Pancreas (tissue), 10 donors: ENCODE results near the gene TSHZ1. TPM values are rescaled to one million over a fixed set of nuclear protein-coding genes. Genes with fewer than 3 reads are reported as not detected.

Experiments used
- ATAC-seq, 4 donors: fragments of 200-7000 bp; cut with Tn5 transposase; one replicate each; pipeline versions ENCODE4 v1.8.0 to v1.9.1; 2020; ENCODE audit warnings: mild to moderate bottlenecking in 4 of 4, moderate library complexity in 4 of 4
- DNase-seq, 6 donors: peaks; one replicate each; pipeline ENCODE4 v3.0.0-alpha.2; 2020
- FAIRE-seq: peaks from 2 replicates; lab custom pipeline; 2012; peaks lifted over from hg19 to GRCh38; lab: Jason Lieb, UNC
- H3K27ac ChIP-seq, 4 donors: fragments of 200-600 bp; sonication (generic); 1 replicate in 3 of 4; 2 replicates in 1 of 4; pipeline versions ENCODE4 v1.5.0 to v1.8.0; 2020
- H3K27me3 ChIP-seq, 4 donors: fragments of 200-600 bp; one replicate each; pipeline ENCODE4 v1.8.0; 2021
- H3K36me3 ChIP-seq, 3 donors: fragments of 200-600 bp; sonication (generic) in 1 of 3; one replicate each; pipeline versions ENCODE4 v1.5.0 to v1.8.0; 2020 to 2021
- H3K4me1 ChIP-seq, 3 donors: fragments of 200-600 bp; one replicate each; pipeline ENCODE4 v1.8.0; 2021
- H3K4me3 ChIP-seq, 4 donors: fragments of 200-600 bp; sonication (generic) in 2 of 4; one replicate each; pipeline versions ENCODE4 v1.5.0 to v1.8.0; 2020 to 2021
- H3K9me3 ChIP-seq, 4 donors: fragments of 200-600 bp; one replicate each; pipeline ENCODE4 v1.8.0; 2021
- WGBS, 2 donors: extraction: QIAGEN DNeasy Blood & Tissue Kit; methylation state at CpG; one replicate each; pipeline ENCODE4 v1.1.7; 2013; 5-methylcytosine and 5-hydroxymethylcytosine counted together
- intact Hi-C, 3 donors: fragments of 100-400 bp; cut with DNase I; formaldehyde crosslinking; loops; one replicate each; pipeline versions ENCODE4 v1.11.1 to v1.14.2; 2022
- polyA plus RNA-seq, 2 donors: library from polyadenylated mRNA; stranded (reverse); fragments of 200-250 nt; gene quantifications; one replicate each; pipeline ENCODE4 v1.2.3, GENCODE V29; 2013
- total RNA-seq, 6 donors: library from RNA; stranded (reverse); fragmentation: NEBNext Ultra II Directional in 4 of 6; extraction: Animal tissue kit (Norgen Biotek cat#: 25700) in 4 of 6; gene quantifications; one replicate each; pipeline versions ENCODE4 v1.2.1 to v1.2.4, GENCODE V29; 2021 to 2023
- TF ChIP-seq, protein P1 (sequence below), 4 donors: fragments of 200-600 bp; sonication (generic) in 3 of 4; IDR thresholded peaks; one replicate each; pipeline versions ENCODE4 v1.5.0 to v1.8.0; 2021; ENCODE audit warnings: antibody characterized with exemption in 4 of 4
- donor health status: healthy with polysubstance abuse.
- donor health status: DM: no; HTN: no; CAD: no; lungs with moderate emphysema.
- donor health status: DM: no; HTN: no; CAD: no.
- donor health status: control.
- donor health status: control.
- donor health status: Bipolar disorder and iron deficiency.
- donor health status: DM: yes; HTN: yes; CAD: no.
- donor health status: DM: no; HTN: no; CAD: no.
- donor health status: DM: no; HTN: no; CAD: no.
- donor health status: DM: yes; HTN: yes; CAD: no.

The TSHZ1 gene
- total and polyA plus RNA-seq, 8 donors = 4.7 to 13.6 (median 7.6) TPM

DNA sequence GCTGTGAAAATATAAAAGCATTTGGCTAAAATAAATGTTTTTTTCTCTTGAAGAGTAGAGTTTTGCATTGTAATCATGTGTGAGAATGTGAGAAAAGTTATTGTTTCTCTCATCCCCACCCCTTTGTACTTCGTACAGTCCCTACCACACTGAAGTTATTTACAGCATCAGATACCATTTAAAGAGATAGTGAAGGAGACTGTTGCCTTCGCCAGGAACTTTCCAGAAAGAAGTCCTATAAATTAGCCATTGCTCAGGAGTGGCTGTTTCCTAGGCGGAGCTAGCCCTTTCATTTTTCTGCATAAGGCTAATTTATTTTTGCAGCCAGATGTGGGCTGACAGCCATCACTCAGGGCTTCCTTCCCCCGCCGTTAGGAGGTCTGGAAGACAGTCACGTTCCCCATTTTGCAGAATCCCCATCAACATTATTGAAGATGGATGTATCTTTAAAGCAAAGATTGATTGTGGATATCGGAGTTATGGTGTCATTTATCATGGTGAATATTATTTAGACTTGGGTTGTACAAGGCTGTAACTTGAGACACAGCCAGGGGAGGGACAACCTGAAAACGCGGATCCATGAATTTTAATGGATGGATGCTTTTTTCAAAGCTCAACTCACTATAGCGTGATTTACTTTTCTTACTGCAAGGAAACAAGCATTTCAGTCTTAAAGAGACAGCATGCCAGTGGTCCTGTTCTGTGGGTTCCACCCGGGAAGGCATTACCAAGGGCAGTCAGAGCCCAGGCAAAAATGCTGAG is 17.1 kb downstream of the TSHZ1 start:
- H3K4me3 ChIP-seq = no peak overlapping the region
- H3K36me3 ChIP-seq = no peaks in the 10 kb centered on the region
- ATAC-seq (no peak), DNase-seq (no peak), FAIRE-seq (no peak)
- 52 to 61% methylated on average over 11 of the region's 11 CpGs for WGBS, 2 donors
- peaks cover 9 to 25% (median 10%) of the 10 kb centered on the region in 3 donors for H3K4me1 ChIP-seq
- H3K27ac ChIP-seq = peak overlapping the region in 1 of 4 donors; percentile 34
- no peaks in the 10 kb centered on the region for H3K9me3 ChIP-seq
- TF ChIP-seq, protein P1, sequence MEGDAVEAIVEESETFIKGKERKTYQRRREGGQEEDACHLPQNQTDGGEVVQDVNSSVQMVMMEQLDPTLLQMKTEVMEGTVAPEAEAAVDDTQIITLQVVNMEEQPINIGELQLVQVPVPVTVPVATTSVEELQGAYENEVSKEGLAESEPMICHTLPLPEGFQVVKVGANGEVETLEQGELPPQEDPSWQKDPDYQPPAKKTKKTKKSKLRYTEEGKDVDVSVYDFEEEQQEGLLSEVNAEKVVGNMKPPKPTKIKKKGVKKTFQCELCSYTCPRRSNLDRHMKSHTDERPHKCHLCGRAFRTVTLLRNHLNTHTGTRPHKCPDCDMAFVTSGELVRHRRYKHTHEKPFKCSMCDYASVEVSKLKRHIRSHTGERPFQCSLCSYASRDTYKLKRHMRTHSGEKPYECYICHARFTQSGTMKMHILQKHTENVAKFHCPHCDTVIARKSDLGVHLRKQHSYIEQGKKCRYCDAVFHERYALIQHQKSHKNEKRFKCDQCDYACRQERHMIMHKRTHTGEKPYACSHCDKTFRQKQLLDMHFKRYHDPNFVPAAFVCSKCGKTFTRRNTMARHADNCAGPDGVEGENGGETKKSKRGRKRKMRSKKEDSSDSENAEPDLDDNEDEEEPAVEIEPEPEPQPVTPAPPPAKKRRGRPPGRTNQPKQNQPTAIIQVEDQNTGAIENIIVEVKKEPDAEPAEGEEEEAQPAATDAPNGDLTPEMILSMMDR (IDR thresholded peaks at IDR 0.05) = no peak
- intact Hi-C loops = no loop called here
- no peaks in the 10 kb centered on the region for H3K27me3 ChIP-seq

DNA sequence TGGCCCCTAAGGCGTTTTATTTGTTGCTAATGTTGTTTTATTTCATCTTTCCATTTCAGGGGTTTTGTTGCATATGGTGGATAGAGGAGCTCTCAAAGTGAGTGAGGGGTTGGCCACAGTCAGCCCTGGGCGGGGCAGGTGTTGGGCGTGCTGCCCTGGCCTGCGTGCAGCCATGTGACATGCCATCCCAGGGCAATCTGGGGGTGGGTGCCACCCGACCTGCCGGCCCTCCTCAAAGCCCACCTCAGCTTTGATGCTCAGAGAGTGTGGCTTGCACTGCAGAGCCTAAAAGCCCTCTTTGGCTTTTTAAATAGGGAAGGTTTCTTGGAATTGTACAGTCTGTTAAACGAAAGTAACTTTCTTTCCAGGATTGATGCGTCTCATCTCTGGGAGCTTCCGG is 18.4 kb downstream of the TSHZ1 start:
- FAIRE-seq = no peak

DNA sequence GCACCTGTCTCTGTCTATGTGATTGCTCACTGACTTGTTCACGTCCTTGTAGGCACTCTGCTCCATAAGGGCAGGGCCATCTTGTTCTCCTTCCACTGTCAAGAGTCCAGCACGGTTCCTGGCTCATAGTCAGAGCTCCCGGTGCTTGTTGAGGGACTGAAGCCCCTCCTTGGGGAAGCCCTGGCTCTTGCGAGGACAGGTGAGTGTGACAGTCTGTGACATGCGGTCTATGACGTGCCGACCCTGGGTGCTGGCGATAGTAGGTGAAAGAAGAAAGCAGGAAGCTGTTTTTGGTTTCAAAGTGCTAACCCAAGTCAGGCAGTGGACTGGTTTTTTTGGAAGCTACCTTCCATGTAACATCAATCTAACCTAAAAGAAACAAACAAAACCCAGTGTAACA is 18.8 kb downstream of the TSHZ1 start:
- WGBS, 2 donors = 94 to 96% methylated on average over 8 of the region's 8 CpGs
- FAIRE-seq = no peak
- H3K4me1 ChIP-seq = peaks cover 9 to 21% (median 10%) of the 10 kb centered on the region in 3 donors
- no peak overlapping the region for H3K4me3 ChIP-seq
- H3K36me3 ChIP-seq = no peaks in the 10 kb centered on the region
- TF ChIP-seq, protein P1 (IDR thresholded peaks at IDR 0.05) = no peak
- no peak for ATAC-seq
- no peaks in the 10 kb centered on the region for H3K9me3 ChIP-seq
- no peak overlapping the region for H3K27ac ChIP-seq
- DNase-seq = no peak
- intact Hi-C loops = no loop called here
- no peaks in the 10 kb centered on the region for H3K27me3 ChIP-seq

More for the DNA sequence above, 18.4 kb downstream of the TSHZ1 start:
- intact Hi-C loops = no loop called here
- H3K4me3 ChIP-seq = no peak overlapping the region
- H3K27me3 ChIP-seq = no peaks in the 10 kb centered on the region
- H3K4me1 ChIP-seq = peaks cover 9 to 21% (median 10%) of the 10 kb centered on the region in 3 donors
- no peaks in the 10 kb centered on the region for H3K9me3 ChIP-seq
- ATAC-seq (no peak), DNase-seq (no peak)
- no peak overlapping the region for H3K27ac ChIP-seq
- H3K36me3 ChIP-seq = no peaks in the 10 kb centered on the region
- TF ChIP-seq, protein P1 (IDR thresholded peaks at IDR 0.05) = no peak
- 85 to 88% methylated on average over 9 of the region's 9 CpGs for WGBS, 2 donors

DNA sequence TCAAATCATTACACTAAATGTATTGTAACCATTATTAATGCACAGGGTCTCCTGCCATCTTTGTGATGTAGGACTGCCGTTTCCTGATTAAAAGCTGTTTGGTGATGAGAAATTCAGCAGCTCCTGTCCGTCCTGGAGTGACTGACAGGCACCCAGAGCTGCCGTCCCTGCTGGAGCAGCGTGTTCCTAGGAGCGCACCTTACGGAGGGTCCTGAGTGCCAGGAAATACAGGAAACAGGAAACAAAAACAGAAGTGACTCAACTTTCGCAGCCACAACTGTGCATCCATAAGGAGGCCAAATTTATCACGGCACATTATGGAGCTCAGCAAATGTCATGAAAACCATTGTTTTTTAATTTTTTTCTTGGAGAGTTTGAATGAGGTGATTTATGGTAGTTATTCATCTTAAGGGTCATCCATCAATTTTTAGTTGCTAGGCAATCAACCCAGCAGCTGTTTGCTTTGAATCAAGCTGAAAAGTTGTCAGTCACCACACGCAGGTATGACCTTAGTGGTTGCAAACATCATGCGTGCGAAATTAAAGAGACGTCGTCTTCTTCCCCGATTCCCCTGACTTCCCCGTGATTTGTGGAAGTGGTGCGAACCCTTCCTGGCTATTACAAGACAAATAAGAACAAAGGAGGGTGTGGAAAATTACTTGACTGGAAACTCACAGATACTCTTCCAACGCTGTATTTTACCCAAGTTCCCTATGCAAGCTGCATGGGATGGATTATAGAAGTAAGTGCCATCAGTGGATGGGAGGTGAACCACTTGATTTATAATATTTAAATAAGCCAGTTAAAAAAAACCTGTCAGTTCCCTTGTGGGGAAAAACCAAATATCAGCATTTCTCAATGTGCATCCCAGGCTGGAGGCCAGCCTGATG is 19.8 kb downstream of the TSHZ1 start:
- DNase-seq = no peak
- no peaks in the 10 kb centered on the region for H3K9me3 ChIP-seq
- H3K27me3 ChIP-seq = no peaks in the 10 kb centered on the region
- no peak overlapping the region for H3K27ac ChIP-seq
- TF ChIP-seq, protein P1 (IDR thresholded peaks at IDR 0.05) = no peak
- H3K36me3 ChIP-seq = no peaks in the 10 kb centered on the region
- no peak for FAIRE-seq
- no peak overlapping the region for H3K4me3 ChIP-seq
- intact Hi-C loops = no loop called here
- 84 to 87% methylated on average over 17 of the region's 17 CpGs for WGBS, 2 donors
- peak in 2 of 4 donors; percentile 21 to 29 for ATAC-seq
- H3K4me1 ChIP-seq = peaks cover 9 to 21% (median 10%) of the 10 kb centered on the region in 3 donors
